GM18511 (cell line): ENCODE data around the gene RAB11FIP3.
"Not testable (repeated sequence)": the region's sequence is repeated elsewhere in the genome, so short reads cannot be mapped to it uniquely, and the experiment has no call there.

Experiments
- ATAC-seq: cut with Tn5 transposase; IDR thresholded peaks from one replicate; pipeline ENCODE4 v1.9.1; 2021; ENCODE audit warnings: mild to moderate bottlenecking, moderate library complexity; ENCODE audit not compliant: unreplicated experiment

Gene RAB11FIP3

DNA sequence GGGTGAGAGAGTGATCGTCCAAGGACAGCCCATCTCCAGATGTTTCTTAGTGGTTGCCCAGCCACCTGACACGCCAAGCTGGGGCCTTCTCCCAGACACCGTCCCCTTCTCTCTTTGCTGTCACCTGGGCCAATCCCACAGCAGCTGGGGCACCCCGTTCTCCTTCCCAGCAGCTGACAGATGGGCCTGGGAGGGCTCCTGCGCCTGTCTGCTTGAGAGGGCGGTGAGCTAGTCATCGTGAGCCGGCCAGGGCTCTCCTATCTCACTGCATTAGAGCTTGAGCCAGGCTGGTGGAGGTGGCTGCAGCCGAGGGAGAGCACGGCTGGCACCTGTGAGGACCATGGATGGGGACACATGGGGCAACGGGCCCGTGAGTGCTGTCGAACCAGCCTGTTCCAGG lies 41.2 kb downstream of the RAB11FIP3 start:
- no peak for ATAC-seq

DNA sequence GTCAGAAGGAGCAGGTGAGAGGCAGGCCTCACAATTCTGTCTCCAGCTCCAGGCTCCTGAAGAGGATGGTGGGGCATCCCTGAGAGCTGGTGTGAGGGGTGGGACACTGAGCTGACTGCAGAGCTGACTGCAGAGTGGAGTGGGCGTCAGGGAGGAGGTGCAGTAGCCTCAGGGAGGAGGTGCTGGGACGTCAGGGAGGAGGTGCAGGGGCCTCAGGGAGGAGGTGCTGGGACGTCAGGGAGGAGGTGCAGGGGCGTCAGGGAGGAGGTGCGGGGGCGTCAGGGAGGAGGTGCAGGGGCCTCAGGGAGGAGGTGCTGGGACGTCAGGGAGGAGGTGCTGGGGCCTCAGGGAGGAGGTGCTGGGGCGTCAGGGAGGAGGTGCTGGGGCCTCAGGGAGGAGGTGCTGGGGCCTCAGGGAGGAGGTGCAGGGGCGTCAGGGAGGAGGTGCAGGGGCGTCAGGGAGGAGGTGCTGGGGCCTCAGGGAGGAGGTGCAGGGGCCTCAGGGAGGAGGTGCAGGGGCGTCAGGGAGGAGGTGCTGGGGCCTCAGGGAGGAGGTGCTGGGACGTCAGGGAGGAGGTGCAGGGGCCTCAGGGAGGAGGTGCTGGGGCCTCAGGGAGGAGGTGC lies 41.9 kb downstream of the RAB11FIP3 start:
- ATAC-seq, result not testable (repeated sequence)

DNA sequence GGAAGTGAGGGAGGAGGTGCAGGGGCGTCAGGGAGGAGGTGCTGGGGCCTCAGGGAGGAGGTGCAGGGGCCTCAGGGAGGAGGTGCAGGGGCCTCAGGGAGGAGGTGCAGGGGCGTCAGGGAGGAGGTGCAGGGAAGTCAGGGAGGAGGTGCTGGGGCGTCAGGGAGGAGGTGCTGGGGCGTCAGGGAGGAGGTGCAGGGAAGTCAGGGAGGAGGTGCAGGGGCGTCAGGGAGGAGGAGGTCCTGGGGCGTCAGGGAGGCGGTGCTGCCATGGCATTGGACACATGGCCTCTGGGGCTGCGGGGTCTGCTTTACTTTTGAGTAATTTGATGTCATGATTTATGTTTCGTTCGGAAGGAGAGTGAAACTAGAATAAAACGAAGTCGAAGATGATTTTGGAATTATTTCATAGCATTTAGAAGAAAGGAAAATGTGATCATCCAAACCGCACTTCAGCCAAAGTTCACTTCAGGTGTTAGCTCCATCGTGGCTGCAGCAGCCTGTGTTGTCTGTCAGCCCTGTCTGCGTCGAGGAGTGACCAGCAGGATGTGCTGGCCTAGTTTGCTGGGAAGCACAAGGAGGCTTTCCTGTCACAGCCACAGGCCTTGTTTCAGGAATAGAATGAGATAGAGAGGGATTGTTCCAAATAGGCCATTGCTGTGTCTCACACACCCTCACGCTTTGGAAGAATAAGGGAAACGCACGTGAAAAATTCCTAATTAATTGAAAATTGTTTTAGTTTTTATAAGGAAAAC lies 42.8 kb downstream of the RAB11FIP3 start:
- ATAC-seq, result no peak

DNA sequence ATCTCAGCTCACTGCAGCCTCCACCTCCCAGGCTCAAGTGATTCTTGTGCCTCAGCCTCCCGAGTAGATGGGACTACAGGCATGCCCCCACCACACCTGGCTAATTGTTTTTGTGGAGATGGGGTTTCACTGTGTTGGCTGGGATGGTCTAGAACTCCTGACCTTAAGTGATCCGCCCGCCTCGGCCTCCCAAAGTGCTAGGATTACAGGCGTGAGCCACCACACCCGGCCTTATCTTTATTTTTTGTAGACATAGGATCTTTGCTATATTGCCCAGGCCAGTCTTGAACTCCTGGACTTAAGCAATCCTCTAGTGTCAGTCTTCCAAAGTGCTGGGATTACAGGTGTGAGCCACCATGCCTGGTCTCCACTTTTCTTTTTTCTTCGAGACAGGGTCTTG lies 44.0 kb downstream of the RAB11FIP3 start:
- not testable (repeated sequence) for ATAC-seq

DNA sequence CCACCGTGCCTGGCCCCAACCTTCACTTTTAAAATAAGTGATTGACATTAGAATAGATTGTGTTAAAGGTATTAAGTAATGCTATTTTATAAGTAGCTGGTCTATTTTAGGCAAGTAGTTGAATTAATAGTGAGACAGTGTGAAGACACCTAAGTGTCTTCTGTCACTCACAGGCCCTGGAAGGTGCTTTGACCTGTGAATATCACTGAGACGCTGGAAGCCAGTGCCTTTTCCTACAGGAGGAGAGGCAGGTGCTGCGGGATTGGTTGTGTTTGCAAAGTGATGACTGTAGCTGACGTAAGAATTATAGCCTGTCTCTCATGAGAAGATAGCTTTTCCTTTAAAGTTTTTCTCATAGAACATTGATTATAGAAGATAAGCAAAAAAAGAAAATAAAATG lies 45.0 kb downstream of the RAB11FIP3 start:
- ATAC-seq, result no peak

DNA sequence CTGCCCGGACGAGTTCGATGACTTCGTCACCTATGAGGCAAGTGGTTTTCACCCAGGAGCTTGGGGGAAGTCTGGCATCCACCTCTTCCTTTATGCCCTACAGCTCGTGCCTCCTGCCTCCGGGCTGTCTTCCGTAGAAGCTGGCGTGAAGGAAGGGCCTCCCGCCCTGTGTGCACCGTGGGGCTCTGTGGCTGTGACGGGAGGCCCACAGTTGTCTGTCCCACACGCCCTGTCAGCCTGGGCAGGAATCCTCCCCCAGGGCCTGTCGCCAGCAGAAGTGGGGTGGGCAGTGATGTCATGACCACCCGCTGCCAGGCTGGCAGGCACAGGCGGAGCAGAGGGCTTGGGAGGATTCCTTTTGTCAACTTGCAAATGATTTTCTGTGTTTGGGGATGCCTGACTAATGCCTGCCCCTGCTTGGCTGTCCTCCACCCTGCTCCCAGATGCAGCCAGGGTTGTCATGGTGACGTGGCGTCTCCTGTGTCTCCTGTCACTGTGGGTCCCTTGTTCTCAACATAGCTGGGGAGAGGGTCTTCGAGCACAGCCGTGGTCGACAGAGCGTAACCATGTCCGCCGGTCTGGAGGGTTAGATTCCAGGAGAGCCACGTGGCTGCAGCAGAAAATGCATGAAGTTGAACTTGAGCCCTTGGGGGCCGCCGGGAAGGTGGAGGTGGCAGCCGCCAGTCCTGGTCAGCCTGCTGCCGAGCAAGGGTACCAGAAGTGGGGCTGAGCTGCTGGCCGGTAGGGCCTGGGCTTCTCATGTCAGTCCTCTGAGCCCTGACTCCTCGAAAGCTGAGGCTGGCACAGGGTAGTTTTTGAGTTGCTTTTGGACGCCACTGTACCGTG lies 46.1 kb downstream of the RAB11FIP3 start:
- ATAC-seq, result no peak

DNA sequence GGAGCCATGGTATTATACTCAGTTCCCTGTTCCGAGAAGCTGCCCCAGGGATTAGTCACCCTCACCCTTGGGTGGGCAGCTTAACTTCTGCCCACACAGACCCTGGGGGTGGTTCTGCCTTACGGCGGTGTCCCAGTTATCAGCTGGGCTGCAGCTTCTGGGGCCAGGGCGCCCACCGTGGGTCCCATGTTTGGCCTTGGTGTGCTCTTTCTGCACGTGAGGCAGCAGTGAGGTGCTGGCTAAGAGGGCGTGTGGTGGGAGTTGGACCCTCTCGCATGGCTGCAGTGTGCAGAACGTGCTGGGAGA lies 46.7 kb downstream of the RAB11FIP3 start:
- ATAC-seq, result no peak

DNA sequence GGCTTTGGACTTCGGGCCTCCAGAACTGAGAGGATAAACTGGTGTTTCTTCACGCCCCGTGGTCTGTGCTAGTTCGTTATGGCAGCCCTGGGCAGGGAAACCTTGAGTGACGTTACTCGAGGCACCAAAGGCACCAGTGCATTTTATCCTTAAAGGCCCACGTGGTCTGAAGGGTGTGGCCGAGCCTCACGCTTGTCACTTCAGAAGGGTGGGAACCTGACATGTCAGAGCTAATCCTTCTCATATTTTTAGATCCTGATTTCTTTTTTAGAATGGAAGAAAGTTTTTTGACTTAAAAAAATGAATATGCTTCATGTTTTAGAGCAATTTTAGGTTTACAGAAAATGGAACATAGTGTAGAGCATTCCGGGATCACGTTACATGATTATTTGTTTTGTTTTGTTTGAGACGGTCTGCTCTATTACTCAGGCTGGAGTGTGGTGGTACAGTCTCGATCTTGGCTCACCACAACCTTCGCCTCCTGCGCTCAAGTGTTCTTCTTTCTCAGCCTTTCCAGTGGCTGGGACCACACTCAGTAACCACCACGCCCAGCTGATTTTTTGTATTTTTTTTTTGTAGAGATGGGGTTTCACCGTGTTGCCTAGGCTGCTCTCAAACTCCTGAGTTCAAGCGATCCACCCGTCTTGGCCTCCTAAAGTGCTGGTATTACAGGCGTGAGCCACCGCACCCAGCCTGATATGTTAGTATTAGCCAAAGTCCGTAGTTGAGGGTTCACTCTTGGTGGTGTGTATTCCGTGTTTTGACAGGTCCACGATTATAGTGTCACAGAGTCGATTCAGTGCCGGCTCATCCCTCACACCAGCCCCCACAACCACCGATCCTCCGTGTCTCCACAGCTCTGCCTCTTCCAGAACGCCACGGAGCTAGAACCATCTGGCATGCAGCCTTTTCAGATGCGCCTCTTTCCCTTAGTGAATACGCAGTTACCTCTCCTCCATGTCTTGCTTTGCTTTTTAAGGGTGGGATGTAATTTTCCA lies 47.9 kb downstream of the RAB11FIP3 start:
- ATAC-seq, result no peak

DNA sequence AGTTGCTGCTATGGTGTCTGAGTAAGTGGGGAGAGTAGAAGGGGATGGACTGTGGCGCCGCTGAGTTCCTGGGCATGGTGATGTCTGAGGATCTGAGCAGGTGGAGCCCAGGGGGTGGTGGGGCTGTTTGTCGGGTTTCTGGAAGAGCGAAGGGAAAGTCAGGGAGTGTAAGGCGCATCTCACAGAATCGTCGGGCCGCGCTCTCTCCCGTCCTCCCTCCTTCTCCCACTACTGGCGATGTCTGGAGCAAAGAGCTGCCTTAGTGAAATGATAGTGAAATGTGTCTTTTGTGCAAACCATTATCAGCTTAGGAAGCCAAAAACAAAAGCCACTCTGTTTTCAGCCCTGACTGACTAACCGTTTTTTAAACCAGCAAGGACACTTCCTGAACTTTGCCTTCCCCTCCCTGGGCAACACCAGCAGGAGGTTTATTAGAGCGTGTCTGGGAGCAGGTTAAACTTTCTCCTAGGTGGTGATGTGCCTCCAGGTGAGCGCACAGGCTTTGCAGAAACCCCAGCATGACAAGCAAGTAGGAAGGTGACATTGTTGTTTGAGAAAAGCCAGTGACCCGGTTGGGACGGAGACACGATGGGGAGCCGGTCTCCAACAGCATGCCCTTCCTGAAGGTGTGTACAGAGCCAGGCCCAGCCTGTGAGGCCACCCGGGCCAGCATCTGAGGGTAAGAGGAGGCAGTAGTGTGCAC lies 49.1 kb downstream of the RAB11FIP3 start:
- ATAC-seq, result no peak

DNA sequence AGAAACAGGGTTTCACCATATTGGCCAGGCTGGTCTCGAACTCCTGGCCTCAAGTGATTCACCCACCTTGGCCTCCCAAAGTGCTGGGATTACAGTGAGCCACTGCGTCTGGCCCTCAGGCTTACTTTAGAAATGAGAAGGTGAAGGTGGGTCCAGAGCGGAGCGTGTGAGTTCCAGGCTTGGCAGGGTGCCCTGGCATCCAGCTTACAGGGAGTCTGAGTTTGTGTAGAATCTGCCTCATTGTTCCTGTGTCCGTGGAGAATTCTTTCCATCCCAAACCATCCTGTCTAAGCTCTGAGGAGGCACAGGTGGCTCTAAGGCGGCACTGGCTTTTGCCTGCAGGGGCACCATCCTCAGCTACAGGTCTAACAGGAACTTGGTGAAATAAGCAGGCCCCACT lies 50.6 kb downstream of the RAB11FIP3 start:
- ATAC-seq, result no peak

DNA sequence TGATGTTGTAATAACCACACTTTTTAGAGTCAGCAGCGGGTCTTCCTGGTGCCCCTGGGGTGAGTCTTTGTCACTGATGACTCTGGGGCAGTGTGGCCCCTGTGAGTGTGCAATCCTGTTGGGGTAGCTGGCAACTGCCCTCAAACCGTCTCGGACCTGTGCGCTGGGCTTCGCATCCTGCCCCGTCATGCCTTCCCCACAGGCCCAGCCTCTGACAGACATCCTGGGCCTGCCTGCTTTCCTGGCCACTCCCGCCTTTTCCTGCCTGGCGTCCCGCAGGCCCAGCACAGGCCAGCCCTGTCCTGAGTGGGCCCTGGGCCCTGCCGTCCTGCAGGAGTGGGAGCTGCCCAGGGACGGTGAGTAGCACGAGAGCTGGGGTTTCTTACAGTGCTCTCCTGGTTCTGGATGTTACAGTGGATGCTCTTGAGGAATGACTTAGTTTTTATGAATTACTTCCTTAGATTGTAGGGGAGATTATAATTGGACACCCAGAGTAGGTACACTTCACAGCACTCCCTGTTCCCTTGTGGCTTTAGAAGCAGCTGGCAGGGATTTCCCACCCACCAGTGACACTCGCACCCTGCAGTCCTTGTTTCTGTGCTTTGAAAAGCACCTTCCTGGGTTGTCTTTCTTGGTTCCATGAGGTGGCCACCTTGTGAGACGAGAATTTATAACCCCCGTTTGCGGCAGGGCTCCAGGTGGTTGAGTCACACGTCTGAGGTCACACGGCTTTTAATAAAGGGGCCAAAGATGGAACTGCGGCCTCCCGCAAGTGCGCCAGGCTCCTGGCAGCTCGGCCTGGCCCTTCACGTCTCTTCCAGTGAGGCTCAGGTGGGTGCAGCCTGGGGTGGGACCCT lies 52.1 kb downstream of the RAB11FIP3 start:
- no peak for ATAC-seq

DNA sequence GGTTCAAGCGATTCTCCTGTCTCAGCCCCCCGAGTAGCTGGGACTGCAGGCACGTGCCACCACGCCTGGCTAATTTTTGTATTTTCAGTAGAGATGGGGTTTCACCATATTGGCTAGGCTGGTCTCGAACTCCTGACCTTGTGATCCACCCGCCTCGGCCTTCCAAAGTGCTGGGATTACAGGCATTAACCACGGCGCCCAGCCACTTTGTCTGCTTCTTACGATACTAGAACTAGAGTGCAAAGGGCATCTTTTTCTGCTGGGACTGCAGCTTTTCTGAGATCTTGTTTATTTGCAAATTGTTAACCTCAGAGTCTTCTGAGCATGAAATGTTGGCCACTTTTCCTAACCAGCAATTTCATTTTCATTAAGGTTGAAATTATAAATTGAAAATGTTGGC lies 52.8 kb downstream of the RAB11FIP3 start:
- not testable (repeated sequence) for ATAC-seq

DNA sequence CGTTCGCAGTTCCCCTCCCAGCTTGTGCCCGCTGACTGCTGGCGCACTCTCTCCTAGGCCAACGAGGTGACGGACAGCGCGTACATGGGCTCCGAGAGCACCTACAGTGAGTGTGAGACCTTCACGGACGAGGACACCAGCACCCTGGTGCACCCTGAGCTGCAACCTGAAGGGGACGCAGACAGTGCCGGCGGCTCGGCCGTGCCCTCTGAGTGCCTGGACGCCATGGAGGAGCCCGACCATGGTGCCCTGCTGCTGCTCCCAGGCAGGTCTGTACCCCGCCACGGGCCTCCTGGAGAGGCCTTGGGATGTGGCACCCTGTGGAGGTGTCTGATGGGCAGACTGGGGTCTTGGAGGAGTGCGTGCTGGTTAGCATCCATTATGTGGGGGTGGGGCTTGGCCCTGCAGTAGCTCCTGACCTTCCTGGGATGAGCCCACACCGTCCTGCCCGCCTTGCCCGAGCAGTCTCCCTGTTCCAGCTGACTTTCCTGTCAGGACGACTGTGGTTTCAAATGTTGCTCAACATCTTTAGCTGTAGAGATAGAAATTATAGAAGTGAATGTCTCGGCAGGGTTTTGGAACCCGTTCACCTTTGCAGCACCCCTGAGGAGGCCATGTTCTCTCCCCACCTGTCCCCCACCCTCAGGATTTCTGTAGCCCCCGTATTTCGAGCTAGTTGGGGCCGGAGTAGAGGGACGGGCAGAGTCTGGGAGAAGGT lies 57.2 kb downstream of the RAB11FIP3 start:
- no peak for ATAC-seq

DNA sequence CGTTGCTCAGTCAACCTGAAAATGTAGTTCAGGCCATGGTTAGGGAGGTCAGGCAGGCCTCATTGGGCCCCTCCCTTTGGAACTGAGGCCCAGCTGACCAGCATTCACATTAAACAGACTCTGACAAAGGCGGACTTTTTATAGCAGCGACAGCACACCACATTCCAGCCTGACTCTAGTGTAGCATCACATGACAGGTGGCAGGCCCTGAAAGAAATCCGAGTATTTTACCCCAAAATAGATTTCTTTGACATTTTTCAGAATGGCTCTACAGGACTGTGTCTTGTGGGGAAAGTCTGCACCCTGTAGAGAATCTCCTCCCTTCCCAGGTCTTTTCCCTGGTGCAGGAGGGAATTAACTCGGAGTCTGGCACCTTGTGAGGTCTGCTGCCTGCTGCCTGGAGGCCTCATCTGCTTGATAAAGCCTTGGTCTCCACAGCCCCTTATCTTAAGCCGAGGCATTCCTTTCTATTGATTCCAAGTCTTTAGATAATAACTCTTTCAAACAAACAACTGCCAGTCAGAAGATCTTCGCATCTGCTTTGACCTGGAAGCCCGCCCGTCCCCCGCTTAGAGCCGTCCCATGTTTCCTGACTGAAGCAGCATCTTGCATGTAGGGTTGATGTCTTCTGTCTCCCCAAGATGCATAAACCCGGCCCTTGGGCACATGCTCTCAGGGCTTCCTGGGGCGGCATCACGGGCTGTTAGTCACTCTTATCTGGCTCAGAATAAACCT lies 58.1 kb downstream of the RAB11FIP3 start:
- ATAC-seq, result no peak

DNA sequence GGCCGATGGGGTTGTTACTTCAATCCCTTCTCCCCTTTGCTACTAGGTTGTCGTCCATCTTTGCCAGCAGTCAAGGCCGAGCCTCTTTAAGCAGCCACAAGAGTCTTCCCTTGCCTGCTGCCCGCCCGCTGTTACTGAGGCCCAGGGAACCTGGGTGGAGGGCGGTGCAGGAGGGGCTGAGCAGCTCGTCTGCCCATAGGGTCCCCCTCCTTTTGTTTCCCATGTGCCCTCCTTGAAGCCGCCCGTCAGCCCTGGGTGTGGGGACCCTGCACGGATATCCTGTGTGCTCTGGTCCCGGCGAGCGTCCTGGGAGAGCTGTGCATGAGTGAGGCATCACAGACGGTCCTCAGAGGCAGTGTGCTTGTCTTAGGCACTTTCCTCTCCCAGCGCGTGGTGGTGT lies 64.2 kb downstream of the RAB11FIP3 start:
- no peak for ATAC-seq

DNA sequence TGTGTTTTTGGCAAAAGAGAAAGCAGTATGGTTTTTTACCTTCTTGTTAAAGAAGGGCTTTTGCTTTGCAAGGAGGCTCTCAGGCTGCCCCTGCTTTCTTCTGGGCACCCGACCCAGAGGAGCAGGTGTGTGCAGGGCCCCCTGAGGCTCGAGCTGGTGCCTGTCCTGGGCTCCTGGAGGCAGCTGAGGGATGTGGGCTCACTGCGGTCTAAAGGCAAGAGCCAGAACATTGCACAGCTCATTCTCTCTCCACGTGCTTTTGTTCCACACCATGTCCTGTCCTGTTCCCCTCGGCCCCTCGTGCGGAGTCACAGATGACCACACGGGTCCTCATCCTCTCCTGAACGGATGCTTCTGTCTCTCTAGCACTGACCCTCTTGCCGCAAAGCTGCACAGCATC lies 65.3 kb downstream of the RAB11FIP3 start:
- no peak for ATAC-seq

DNA sequence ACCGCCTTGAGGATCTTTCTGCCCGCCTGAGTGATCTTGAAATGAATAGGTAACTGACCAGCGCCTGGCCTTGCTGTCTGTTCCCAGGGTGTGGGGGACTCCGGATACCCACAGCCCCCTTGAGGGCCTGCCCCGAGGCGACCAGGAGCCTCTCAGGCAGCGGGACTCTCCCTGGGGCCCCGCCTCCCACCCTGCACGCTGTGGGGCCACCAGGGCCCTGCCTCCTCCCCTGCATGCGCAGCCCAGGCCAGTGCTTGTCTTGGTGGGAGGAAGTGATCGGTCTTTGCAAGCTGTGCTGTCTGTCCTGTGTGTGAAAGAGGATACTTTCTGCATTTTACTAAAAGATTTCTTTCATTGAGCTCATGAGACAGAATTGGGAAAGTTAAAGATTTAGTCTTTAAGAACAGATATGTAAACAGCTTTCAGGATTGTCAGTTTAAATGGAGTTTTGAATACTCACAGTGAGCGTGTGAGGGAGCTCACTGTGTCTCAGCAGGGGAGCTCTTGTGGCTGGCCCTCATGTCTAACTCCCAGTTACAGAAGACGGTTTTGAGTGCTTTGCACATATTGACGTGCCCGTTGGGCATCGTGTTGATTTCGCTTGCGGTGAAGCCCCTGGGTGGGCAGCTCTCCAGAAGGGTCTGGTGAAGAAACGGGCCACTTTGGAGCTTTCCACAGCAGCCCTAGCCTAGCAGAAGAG lies 65.9 kb downstream of the RAB11FIP3 start:
- ATAC-seq, result no peak
